ENCODE measurements around the gene REL. TPM values are rescaled to one million over a fixed set of nuclear protein-coding genes. Genes with fewer than 3 reads are reported as not detected.

REL gene
- total RNA-seq, 2 experiments from 2014 or later = 18.4 to 22.3 TPM

DNA sequence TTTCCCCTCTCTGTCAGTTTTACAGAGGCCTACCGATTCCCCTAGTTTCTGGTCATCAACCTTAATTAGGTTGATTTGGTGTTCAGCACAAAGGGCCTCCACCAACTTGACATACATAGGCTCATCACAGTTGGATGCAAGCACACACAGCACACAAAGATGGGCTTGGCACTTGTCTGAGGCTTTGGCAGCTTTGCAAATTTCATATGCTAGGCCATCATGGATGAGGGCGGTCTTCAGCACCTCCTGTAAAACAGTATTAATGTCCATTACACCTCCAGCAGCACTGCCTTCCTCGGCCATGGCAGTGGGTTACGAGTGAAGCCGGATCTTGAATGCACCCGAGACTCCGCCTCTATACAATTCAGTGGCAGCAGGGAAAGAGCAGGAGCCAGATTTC lies 56.9 kb downstream of the REL start:
- no peak overlapping the region for H3K4me3 Mint-ChIP-seq
- no peaks in the 10 kb centered on the region for H3K27me3 Mint-ChIP-seq
- CTCF ChIA-PET = no interaction called here
- DNase-seq = no peak
- H3K36me3 Mint-ChIP-seq (ENCODE audit: low read depth) = peaks cover 40% of the 10 kb centered on the region
- peak overlapping the region; percentile 16 for H3K27ac Mint-ChIP-seq
- POLR2A ChIA-PET = no interaction called here
- no peaks in the 10 kb centered on the region for H3K9me3 Mint-ChIP-seq
- H3K4me1 Mint-ChIP-seq = peaks cover 14% of the 10 kb centered on the region

DNA sequence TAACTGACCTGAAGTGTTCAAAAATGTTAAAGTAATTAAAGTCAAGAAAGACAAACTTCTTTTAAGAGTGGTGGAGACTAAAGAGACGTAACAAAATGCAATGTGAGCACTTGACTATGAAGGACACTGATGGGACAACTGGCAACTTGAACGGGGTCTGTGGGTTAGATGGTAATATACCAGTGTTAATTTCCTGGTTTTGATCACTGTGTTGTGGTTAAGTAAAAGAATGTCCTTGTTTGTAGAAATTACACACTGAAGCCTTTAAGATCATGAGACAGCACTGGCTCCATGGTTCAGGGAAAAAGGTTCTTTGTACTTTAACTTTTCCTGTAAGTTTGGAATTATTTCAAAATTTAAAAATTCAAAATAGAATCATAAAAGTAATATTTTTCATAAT lies 58.2 kb downstream of the REL start:
- H3K9me3 Mint-ChIP-seq = no peaks in the 10 kb centered on the region
- DNase-seq = no peak
- POLR2A ChIA-PET = no interaction called here
- H3K36me3 Mint-ChIP-seq (ENCODE audit: low read depth) = peaks cover 39% of the 10 kb centered on the region
- peaks cover 14% of the 10 kb centered on the region for H3K4me1 Mint-ChIP-seq
- no peaks in the 10 kb centered on the region for H3K27me3 Mint-ChIP-seq
- H3K27ac Mint-ChIP-seq = no peak overlapping the region
- CTCF ChIA-PET = no interaction called here
- H3K4me3 Mint-ChIP-seq = no peak overlapping the region

DNA sequence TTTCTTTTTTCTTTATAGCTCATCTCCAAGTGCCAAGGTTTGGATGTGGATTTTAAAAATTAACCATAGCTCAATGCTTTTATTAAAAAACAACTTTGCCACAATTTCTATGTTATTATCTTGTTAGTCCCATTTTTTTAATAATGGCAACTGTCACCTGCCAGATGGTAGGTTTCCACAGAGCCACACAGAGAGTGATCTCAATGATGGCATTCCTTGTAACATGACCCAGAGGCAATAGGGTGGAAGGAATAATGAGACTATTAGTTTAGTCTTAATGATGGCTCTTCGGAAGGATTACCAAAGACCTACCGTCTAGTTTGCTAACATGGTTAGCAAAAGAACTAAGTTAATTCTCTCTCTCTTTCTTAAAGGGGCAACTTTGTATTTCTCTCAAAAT lies 64.0 kb downstream of the REL start:
- no peak overlapping the region for H3K4me3 Mint-ChIP-seq
- CTCF ChIA-PET = interaction anchor here (1.1 kb wide), 1 partner anchor 19 kb away, joined by 3 read pairs; no protein-coding TSS in a partner anchor
- H3K36me3 Mint-ChIP-seq (ENCODE audit: low read depth) = peaks cover 21% of the 10 kb centered on the region
- peaks cover 3% of the 10 kb centered on the region for H3K9me3 Mint-ChIP-seq
- POLR2A ChIA-PET = no interaction called here
- no peak for DNase-seq
- H3K27ac Mint-ChIP-seq = no peak overlapping the region
- H3K27me3 Mint-ChIP-seq = no peaks in the 10 kb centered on the region
- peaks cover 21% of the 10 kb centered on the region for H3K4me1 Mint-ChIP-seq

DNA sequence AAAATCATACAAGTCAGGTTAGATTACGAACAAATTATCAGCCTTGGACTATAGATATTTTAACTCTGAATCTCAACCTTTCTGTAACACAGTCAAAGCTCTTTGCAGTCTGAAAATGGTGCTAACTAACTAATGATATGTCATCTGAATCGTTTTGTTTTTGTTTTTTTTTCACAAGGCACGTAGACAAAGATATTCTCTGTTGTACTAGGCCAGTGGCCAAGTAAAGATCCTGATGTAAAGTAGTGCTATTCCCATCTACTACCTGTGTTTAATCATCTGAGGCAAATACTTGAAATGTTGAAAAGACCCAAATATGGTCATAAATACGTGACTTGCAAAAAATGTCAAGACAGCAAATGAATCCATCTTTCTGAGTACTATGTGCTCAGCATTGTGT lies 65.7 kb downstream of the REL start:
- peaks cover 3% of the 10 kb centered on the region for H3K9me3 Mint-ChIP-seq
- POLR2A ChIA-PET = no interaction called here
- no peak for DNase-seq
- H3K4me1 Mint-ChIP-seq = peaks cover 23% of the 10 kb centered on the region
- no peak overlapping the region for H3K27ac Mint-ChIP-seq
- H3K36me3 Mint-ChIP-seq (ENCODE audit: low read depth) = peaks cover 28% of the 10 kb centered on the region
- H3K27me3 Mint-ChIP-seq = no peaks in the 10 kb centered on the region
- no peak overlapping the region for H3K4me3 Mint-ChIP-seq
- CTCF ChIA-PET = interaction anchor here (1.0 kb wide), 1 partner anchor 15 kb away, joined by 3 read pairs; no protein-coding TSS in a partner anchor

DNA sequence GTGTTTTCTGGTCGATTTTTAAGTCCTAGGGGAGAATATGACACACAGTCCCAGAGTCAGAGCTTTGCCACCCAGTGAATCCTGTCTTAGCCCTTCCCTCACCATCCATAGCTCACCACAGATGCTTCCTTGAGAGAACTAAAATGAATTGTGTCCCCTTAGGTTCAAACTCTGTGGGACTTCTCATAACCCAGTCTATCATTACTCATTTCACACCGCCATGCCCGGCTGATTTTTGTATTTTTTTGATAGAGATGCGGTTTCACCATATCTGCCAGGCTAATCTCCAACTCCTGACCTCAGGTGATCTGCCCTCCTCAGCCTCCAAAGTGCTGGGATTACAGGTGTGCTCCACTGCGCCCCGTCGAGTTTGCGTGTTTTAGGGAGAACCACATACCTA lies 66.8 kb downstream of the REL start:
- DNase-seq = no peak
- no peak overlapping the region for H3K27ac Mint-ChIP-seq
- peaks cover 32% of the 10 kb centered on the region for H3K36me3 Mint-ChIP-seq (ENCODE audit: low read depth)
- H3K27me3 Mint-ChIP-seq = no peaks in the 10 kb centered on the region
- H3K4me1 Mint-ChIP-seq = peaks cover 23% of the 10 kb centered on the region
- POLR2A ChIA-PET = no interaction called here
- CTCF ChIA-PET = no interaction called here
- no peak overlapping the region for H3K4me3 Mint-ChIP-seq
- peaks cover 3% of the 10 kb centered on the region for H3K9me3 Mint-ChIP-seq

DNA sequence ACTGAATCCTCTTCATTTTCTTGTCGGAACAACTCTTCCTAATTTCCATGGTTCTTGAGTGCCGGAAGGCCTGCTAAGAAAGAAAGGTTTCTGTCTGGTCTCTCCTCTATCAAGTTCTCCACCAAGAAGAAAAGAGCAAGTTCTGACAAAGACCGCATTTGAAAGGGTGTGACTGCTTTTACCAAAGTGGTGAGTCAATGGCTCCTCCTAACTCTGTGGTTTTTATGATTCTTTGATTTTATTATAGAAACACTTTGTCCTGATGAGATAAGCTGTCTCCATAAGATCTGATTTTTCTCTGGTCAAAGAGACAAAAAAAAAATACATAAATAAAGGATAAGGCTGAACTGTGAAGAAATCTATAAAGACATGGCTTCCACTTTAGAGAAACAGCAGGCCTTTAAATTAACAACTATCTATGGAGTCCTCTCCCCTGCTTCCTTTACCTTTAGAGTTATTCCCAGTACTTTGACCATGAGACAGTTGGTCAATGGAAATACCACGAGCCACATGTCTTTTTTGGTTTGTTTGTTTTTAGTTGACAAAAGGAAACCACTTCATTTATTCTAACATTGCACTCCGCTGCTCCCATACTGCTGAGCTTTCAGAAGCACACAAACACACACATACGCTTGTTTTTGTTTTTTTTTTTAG lies 67.7 kb downstream of the REL start:
- Mint-ChIP-seq H3K9me3 (peaks cover 3% of the 10 kb centered on the region), H3K4me3 (no peak overlapping the region), H3K27ac (no peak overlapping the region), H3K4me1 (peaks cover 23% of the 10 kb centered on the region), H3K36me3 (ENCODE audit: low read depth) (peaks cover 39% of the 10 kb centered on the region), H3K27me3 (no peaks in the 10 kb centered on the region)
- CTCF ChIA-PET = no interaction called here
- POLR2A ChIA-PET = no interaction called here
- no peak for DNase-seq

DNA sequence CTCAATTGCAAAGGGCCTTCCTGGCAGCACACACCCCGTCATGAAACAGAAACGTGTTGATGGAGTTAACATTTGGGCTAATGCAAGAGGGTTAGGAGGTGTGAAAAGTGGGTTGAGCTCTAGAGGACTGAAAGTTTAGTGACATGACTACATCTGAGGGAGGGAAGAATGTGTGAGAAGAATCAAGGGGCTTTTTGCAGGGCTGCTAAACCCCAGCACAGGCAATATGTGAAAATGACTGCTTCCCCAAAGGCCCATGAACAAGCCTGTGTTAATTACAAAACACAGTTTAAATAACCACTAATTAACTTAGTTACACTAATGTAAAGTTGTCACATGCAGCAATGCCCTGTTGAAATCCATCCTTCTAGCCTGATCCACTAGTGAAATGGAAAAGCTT lies 72.8 kb downstream of the REL start:
- H3K4me3 Mint-ChIP-seq = no peak overlapping the region
- no peaks in the 10 kb centered on the region for H3K9me3 Mint-ChIP-seq
- H3K27ac Mint-ChIP-seq = no peak overlapping the region
- peaks cover 9% of the 10 kb centered on the region for H3K4me1 Mint-ChIP-seq
- POLR2A ChIA-PET = no interaction called here
- CTCF ChIA-PET = interaction anchor here (1.1 kb wide), 1 partner anchor 27 kb away, joined by 3 read pairs; no protein-coding TSS in a partner anchor
- no peak for DNase-seq
- no peaks in the 10 kb centered on the region for H3K27me3 Mint-ChIP-seq
- peaks cover 34% of the 10 kb centered on the region for H3K36me3 Mint-ChIP-seq (ENCODE audit: low read depth)

DNA sequence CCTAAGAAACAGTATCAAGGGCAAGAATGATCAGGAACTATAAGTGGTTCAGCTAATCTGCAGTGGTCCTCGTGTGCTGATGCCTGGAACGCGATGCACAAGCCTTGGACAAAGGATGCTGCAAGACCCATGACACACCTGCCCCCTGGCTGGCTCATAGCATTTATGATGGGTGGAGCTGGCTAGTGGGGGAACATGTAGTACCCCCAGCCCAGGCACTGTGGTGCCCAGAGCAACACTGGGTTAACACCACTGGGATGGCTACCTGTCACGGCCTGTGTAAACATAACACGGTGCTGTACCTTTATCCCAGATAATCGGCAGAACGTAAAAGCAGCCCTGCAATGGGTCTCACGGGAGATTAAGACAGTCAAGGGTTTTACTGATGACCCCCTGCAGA lies 75.8 kb downstream of the REL start:
- Mint-ChIP-seq H3K27ac (no peak overlapping the region), H3K9me3 (no peaks in the 10 kb centered on the region), H3K4me1 (no peaks in the 10 kb centered on the region), H3K36me3 (ENCODE audit: low read depth) (peaks cover 31% of the 10 kb centered on the region), H3K27me3 (no peaks in the 10 kb centered on the region), H3K4me3 (no peak overlapping the region)
- no peak for DNase-seq
- CTCF ChIA-PET = interaction anchor here (0.5 to 2.8 kb wide), 2 partner anchors 8 to 283 kb away, joined by 3 to 21 read pairs; no protein-coding TSS in a partner anchor
- POLR2A ChIA-PET = no interaction called here

DNA sequence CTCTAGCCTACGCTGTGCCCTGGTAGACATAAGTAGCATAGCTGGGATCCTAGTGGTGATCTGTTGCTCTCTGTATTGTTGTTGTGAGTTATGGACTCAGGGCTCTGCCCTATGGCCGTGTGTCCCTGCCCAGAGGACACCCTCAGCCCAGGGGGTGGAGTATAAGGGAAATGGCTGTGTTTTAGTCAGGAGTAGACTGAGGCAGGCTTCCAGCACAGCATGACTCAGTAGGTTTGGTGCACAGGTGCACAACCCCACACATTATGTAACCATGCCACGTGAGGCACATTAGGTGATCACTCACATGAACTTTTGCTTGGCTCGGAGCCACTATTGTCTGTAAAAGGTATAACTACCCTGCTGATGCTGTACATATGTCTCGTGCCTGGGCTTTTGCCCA lies 76.3 kb downstream of the REL start:
- ChIA-PET CTCF (interaction anchor here (1.1 to 2.8 kb wide), 2 partner anchors 8 to 16 kb away, joined by 3 to 21 read pairs; no protein-coding TSS in a partner anchor), POLR2A (no interaction called here)
- no peak overlapping the region for H3K4me3 Mint-ChIP-seq

DNA sequence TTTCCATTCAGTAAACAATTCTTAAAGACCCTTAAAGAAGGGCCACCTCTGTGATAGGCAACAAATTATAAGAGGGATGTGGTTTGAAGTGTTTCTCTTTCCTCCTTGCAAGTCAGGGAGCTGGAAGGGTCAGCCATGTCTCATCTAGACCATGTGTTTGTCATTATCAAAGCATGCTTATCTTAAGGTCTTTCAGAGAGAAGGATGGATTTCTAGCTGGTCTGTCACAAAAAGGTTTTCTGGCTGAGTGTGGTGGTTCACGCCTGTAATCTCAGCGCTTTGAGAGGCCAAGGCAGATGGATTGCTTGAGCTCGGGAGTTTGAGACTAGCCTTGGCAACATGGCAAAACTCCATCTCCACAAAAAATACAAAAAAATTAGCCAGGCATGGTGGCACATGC lies 77.0 kb downstream of the REL start:
- ChIA-PET CTCF (interaction anchor here (1.1 to 1.6 kb wide), 2 partner anchors 16 to 24 kb away, joined by 3 read pairs; no protein-coding TSS in a partner anchor), POLR2A (no interaction called here)
- peaks cover 2% of the 10 kb centered on the region for H3K9me3 Mint-ChIP-seq
- H3K4me3 Mint-ChIP-seq = no peak overlapping the region
- H3K4me1 Mint-ChIP-seq = no peaks in the 10 kb centered on the region
- no peak for DNase-seq
- no peak overlapping the region for H3K27ac Mint-ChIP-seq
- peaks cover 26% of the 10 kb centered on the region for H3K36me3 Mint-ChIP-seq (ENCODE audit: low read depth)
- no peaks in the 10 kb centered on the region for H3K27me3 Mint-ChIP-seq

More for the DNA sequence above, 76.3 kb downstream of the REL start:
- Mint-ChIP-seq H3K36me3 (ENCODE audit: low read depth) (peaks cover 31% of the 10 kb centered on the region), H3K4me1 (no peaks in the 10 kb centered on the region), H3K27ac (no peak overlapping the region), H3K9me3 (peaks cover under 1% of the 10 kb centered on the region), H3K27me3 (no peaks in the 10 kb centered on the region)
- no peak for DNase-seq

DNA sequence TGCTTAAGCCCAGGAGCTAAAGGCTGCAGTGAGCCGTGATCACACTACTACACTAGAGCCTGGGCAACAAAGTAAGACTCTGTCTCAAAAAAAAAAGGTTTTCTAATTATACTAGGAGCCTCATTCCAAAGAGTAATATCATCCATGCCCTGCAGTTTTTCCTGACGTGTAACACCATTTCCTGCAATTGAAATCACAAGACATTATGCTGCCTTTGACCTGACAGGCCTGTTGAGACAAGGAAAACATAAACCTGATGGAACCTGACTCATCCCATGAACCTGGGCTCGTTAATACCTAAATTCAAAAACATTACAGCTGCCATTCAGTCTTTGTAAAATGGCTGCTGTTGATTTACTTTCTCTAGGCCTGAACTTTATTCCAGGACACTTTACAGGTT lies 77.4 kb downstream of the REL start:
- POLR2A ChIA-PET = no interaction called here
- Mint-ChIP-seq H3K27me3 (no peaks in the 10 kb centered on the region), H3K9me3 (peaks cover 2% of the 10 kb centered on the region), H3K4me3 (no peak overlapping the region), H3K27ac (no peak overlapping the region), H3K4me1 (no peaks in the 10 kb centered on the region), H3K36me3 (ENCODE audit: low read depth) (peaks cover 23% of the 10 kb centered on the region)
- no peak for DNase-seq
- CTCF ChIA-PET = interaction anchor here (1.6 kb wide), 1 partner anchor 25 kb away, joined by 3 read pairs; no protein-coding TSS in a partner anchor

DNA sequence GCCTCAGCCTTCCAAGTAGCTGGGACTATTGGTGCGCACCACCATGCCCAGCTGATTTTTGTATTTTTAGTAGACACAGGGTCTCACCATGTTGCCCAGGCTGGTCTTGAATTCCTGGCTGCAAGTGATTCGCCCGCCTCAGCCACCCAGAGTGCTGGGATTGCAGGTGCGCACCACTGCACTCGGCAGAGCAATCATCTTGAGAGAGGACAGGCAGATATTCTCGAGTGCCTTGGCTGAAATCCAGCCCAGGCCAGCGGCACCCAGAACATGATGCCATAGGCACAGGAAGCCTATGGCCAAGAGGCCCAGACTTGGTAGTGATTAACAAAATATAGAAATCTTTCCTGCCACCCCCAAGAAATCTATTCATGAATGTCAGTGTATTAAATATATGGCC lies 78.1 kb downstream of the REL start:
- ChIA-PET CTCF (interaction anchor here (1.6 to 1.8 kb wide), 2 partner anchors 23 to 26 kb away, joined by 3 to 8 read pairs; no protein-coding TSS in a partner anchor), POLR2A (no interaction called here)
- Mint-ChIP-seq H3K27me3 (no peaks in the 10 kb centered on the region), H3K27ac (no peak overlapping the region), H3K36me3 (ENCODE audit: low read depth) (peaks cover 26% of the 10 kb centered on the region), H3K4me1 (peaks cover 7% of the 10 kb centered on the region), H3K4me3 (no peak overlapping the region), H3K9me3 (peaks cover 6% of the 10 kb centered on the region)
- DNase-seq = no peak

DNA sequence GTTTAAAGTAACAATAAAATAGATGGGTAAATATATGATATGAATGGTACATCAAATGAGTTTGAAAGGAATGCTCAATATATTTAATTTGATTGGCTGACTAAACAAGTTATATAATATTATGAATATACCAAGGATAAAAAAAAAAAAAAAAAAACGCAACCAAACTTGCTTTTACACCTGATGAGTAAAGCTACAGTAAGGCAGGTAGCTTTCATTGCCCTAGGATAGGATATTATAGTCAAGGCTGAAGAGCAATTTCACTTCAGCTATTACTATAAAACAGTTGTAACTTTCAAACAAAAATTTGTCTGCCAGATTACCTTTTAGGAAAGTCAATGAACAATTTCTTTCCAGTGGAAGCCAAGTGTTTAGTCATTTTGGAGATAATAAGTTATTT lies 79.3 kb downstream of the REL start:
- POLR2A ChIA-PET = no interaction called here
- CTCF ChIA-PET = interaction anchor here (0.5 to 1.8 kb wide), 2 partner anchors 24 to 540 kb away, joined by 3 to 8 read pairs; no protein-coding TSS in a partner anchor
- peaks cover 26% of the 10 kb centered on the region for H3K36me3 Mint-ChIP-seq (ENCODE audit: low read depth)
- H3K27ac Mint-ChIP-seq = no peak overlapping the region
- no peaks in the 10 kb centered on the region for H3K27me3 Mint-ChIP-seq
- no peak overlapping the region for H3K4me3 Mint-ChIP-seq
- peaks cover 19% of the 10 kb centered on the region for H3K4me1 Mint-ChIP-seq
- DNase-seq = no peak
- peaks cover 9% of the 10 kb centered on the region for H3K9me3 Mint-ChIP-seq

DNA sequence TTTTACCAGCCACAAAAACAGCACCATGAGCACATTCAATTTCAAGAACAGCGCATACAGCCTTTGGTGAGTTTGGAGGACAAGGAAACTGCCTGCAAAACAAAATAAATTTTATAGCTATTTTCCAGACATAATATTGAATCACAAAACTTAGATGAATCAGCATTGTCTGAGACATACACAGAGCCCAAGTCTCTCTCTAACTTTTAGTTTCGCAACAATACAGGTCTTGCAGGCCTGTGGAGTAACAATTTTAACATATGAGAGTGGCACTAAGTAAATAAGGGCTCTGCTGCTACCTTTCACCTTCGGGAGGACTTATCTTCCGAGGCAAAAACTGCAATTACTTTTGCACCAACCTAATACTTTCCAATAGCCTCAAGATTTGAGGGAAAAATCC lies 80.1 kb downstream of the REL start:
- Mint-ChIP-seq H3K27ac (no peak overlapping the region), H3K4me1 (peaks cover 26% of the 10 kb centered on the region), H3K36me3 (ENCODE audit: low read depth) (peaks cover 28% of the 10 kb centered on the region), H3K27me3 (no peaks in the 10 kb centered on the region), H3K4me3 (no peak overlapping the region), H3K9me3 (peaks cover 9% of the 10 kb centered on the region)
- ChIA-PET POLR2A (no interaction called here), CTCF (interaction anchor here (0.5 to 1.8 kb wide), 3 partner anchors 25 to 539 kb away, joined by 3 to 8 read pairs (median 3); no protein-coding TSS in a partner anchor)
- DNase-seq = no peak
